ENCODE results near the gene GIMAP4.
A peak's percentile ranks its signal among the peaks of the same experiment; 100 is the strongest.

GIMAP4 gene

GRCh38 chr7:150566123-150566522 lies 1.1 kb upstream of the GIMAP4 start:
- no peaks in the 10 kb centered on the region for H3K79me2 ChIP-seq (ENCODE audit: insufficient read depth, low read length)
- no peak overlapping the region for H3K4me3 ChIP-seq (ENCODE audit: low read depth in 1 of 2, low read length in 2 of 2)
- no peaks in the 10 kb centered on the region for H3K27me3 ChIP-seq (ENCODE audit: insufficient read depth, low read length, poor library complexity)
- H3K4me1 ChIP-seq (ENCODE audit: insufficient read depth, low read length), result peaks cover 14% of the 10 kb centered on the region
- H3K36me3 ChIP-seq (ENCODE audit: insufficient read depth, low read length), result no peaks in the 10 kb centered on the region
- no peak overlapping the region for H2AFZ ChIP-seq (ENCODE audit: low read depth, low read length)
- no peak for ATAC-seq (ENCODE audit: insufficient read depth, low read depth)
- DNase-seq, result no peak
- TF ChIP-seq CTCF (IDR thresholded peaks at IDR 0.05; ENCODE audit: borderline replicate concordance, extremely low read depth, low read length, poor library complexity, severe bottlenecking), result no peak
- TF ChIP-seq EZH2 (IDR thresholded peaks at IDR 0.05; ENCODE audit: borderline replicate concordance, low read depth, low read length, severe bottlenecking), result no peak
- H3K27ac ChIP-seq (ENCODE audit: low read length), result no peak overlapping the region
- no peaks in the 10 kb centered on the region for H4K20me1 ChIP-seq (ENCODE audit: insufficient read depth, low read length)
- no peak overlapping the region for H3K4me2 ChIP-seq (ENCODE audit: insufficient read depth, low read length)
- H3K9me3 ChIP-seq (ENCODE audit: insufficient read depth, low read length, severe bottlenecking), result no peaks in the 10 kb centered on the region
- no peak overlapping the region for H3K9ac ChIP-seq (ENCODE audit: low read depth, low read length)

GRCh38 chr7:150566572-150566971 lies 618 bp upstream of the GIMAP4 start:
- Histone ChIP-seq H3K4me3 (ENCODE audit: low read depth in 1 of 2, low read length in 2 of 2) (no peak overlapping the region), H3K36me3 (ENCODE audit: insufficient read depth, low read length) (no peaks in the 10 kb centered on the region), H3K4me2 (ENCODE audit: insufficient read depth, low read length) (no peak overlapping the region), H3K9ac (ENCODE audit: low read depth, low read length) (no peak overlapping the region), H3K4me1 (ENCODE audit: insufficient read depth, low read length) (peaks cover 14% of the 10 kb centered on the region), H3K27me3 (ENCODE audit: insufficient read depth, low read length, poor library complexity) (no peaks in the 10 kb centered on the region), H4K20me1 (ENCODE audit: insufficient read depth, low read length) (no peaks in the 10 kb centered on the region), H3K9me3 (ENCODE audit: insufficient read depth, low read length, severe bottlenecking) (no peaks in the 10 kb centered on the region), H3K27ac (ENCODE audit: low read length) (no peak overlapping the region), H3K79me2 (ENCODE audit: insufficient read depth, low read length) (no peaks in the 10 kb centered on the region), H2AFZ (ENCODE audit: low read depth, low read length) (no peak overlapping the region)
- TF ChIP-seq EZH2 (IDR thresholded peaks at IDR 0.05; ENCODE audit: borderline replicate concordance, low read depth, low read length, severe bottlenecking) (no peak), CTCF (IDR thresholded peaks at IDR 0.05; ENCODE audit: borderline replicate concordance, extremely low read depth, low read length, poor library complexity, severe bottlenecking) (no peak)
- DNase-seq (no peak), ATAC-seq (ENCODE audit: insufficient read depth, low read depth) (no peak)

- Histone ChIP-seq H3K4me1 (ENCODE audit: insufficient read depth, low read length) (peaks cover 14% of the 10 kb centered on the region), H4K20me1 (ENCODE audit: insufficient read depth, low read length) (no peaks in the 10 kb centered on the region), H3K4me2 (ENCODE audit: insufficient read depth, low read length) (no peak overlapping the region), H3K36me3 (ENCODE audit: insufficient read depth, low read length) (no peaks in the 10 kb centered on the region), H2AFZ (ENCODE audit: low read depth, low read length) (0 out of 2 replicates have a peak overlapping the region, but pooled peaks have one; percentile 9), H3K4me3 (ENCODE audit: low read depth in 1 of 2, low read length in 2 of 2) (no peak overlapping the region), H3K79me2 (ENCODE audit: insufficient read depth, low read length) (no peaks in the 10 kb centered on the region), H3K27me3 (ENCODE audit: insufficient read depth, low read length, poor library complexity) (no peaks in the 10 kb centered on the region), H3K27ac (ENCODE audit: low read length) (no peak overlapping the region), H3K9me3 (ENCODE audit: insufficient read depth, low read length, severe bottlenecking) (no peaks in the 10 kb centered on the region), H3K9ac (ENCODE audit: low read depth, low read length) (no peak overlapping the region)
- no peak for TF ChIP-seq CTCF (IDR thresholded peaks at IDR 0.05; ENCODE audit: borderline replicate concordance, extremely low read depth, low read length, poor library complexity, severe bottlenecking)
- no peak for TF ChIP-seq EZH2 (IDR thresholded peaks at IDR 0.05; ENCODE audit: borderline replicate concordance, low read depth, low read length, severe bottlenecking)
- ATAC-seq (ENCODE audit: insufficient read depth, low read depth), result no peak
- no peak for DNase-seq
These were observed 696 bp downstream of the GIMAP4 start for GRCh38 chr7:150567871-150568301.

- H3K9ac ChIP-seq (ENCODE audit: low read depth, low read length), result no peak overlapping the region
- no peak overlapping the region for H3K27ac ChIP-seq (ENCODE audit: low read length)
- no peak overlapping the region for H2AFZ ChIP-seq (ENCODE audit: low read depth, low read length)
- no peaks in the 10 kb centered on the region for H3K9me3 ChIP-seq (ENCODE audit: insufficient read depth, low read length, severe bottlenecking)
- no peak for ATAC-seq (ENCODE audit: insufficient read depth, low read depth)
- no peaks in the 10 kb centered on the region for H3K27me3 ChIP-seq (ENCODE audit: insufficient read depth, low read length, poor library complexity)
- H3K79me2 ChIP-seq (ENCODE audit: insufficient read depth, low read length), result no peaks in the 10 kb centered on the region
- peaks cover 14% of the 10 kb centered on the region for H3K4me1 ChIP-seq (ENCODE audit: insufficient read depth, low read length)
- no peak for DNase-seq
- H3K4me2 ChIP-seq (ENCODE audit: insufficient read depth, low read length), result no peak overlapping the region
- no peak for TF ChIP-seq CTCF (IDR thresholded peaks at IDR 0.05; ENCODE audit: borderline replicate concordance, extremely low read depth, low read length, poor library complexity, severe bottlenecking)
- no peak for TF ChIP-seq EZH2 (IDR thresholded peaks at IDR 0.05; ENCODE audit: borderline replicate concordance, low read depth, low read length, severe bottlenecking)
- H3K36me3 ChIP-seq (ENCODE audit: insufficient read depth, low read length), result no peaks in the 10 kb centered on the region
- H3K4me3 ChIP-seq (ENCODE audit: low read depth in 1 of 2, low read length in 2 of 2), result no peak overlapping the region
- H4K20me1 ChIP-seq (ENCODE audit: insufficient read depth, low read length), result no peaks in the 10 kb centered on the region
These were observed 1.5 kb downstream of the GIMAP4 start for GRCh38 chr7:150568714-150569113.

Measured in DND-41 (cell line).